Nephron (organoid): Measurements from ENCODE around the gene ROBO4.

Source experiments
- H3K27ac Mint-ChIP-seq, 3 experiments: 2 replicates each; pipeline ENCODE4 v1.8.0; 2020; ENCODE audit warnings: mixed read lengths in 3 of 3, mild to moderate bottlenecking in 2 of 3, moderate library complexity in 1 of 3
- H3K27me3 Mint-ChIP-seq: 2 replicates; pipeline ENCODE4 v1.8.0; 2021; ENCODE audit warnings: low read depth, mild to moderate bottlenecking, moderate library complexity, mixed read lengths
- H3K36me3 Mint-ChIP-seq: 2 replicates; pipeline ENCODE4 v1.8.0; 2020; ENCODE audit warnings: low read depth, mixed read lengths
- H3K4me1 Mint-ChIP-seq: 2 replicates; pipeline ENCODE4 v1.8.0; 2020; ENCODE audit warnings: mixed read lengths
- H3K4me3 Mint-ChIP-seq, 3 experiments: 2 replicates each; pipeline ENCODE4 v1.8.0; 2020; ENCODE audit warnings: mild to moderate bottlenecking in 3 of 3, mixed read lengths in 3 of 3, moderate library complexity in 2 of 3
- H3K9me3 Mint-ChIP-seq: 2 replicates; pipeline ENCODE4 v1.8.0; 2020; ENCODE audit warnings: mixed read lengths
- TF ChIP-seq, protein P1 (sequence below), 3 experiments: fragments of 200-600 bp; sonication (generic); IDR thresholded peaks; one replicate each; pipeline ENCODE4 v1.5.0; 2021; ENCODE audit warnings: antibody characterized with exemption in 3 of 3; ENCODE audit not compliant: unreplicated experiment in 3 of 3

Gene ROBO4

DNA sequence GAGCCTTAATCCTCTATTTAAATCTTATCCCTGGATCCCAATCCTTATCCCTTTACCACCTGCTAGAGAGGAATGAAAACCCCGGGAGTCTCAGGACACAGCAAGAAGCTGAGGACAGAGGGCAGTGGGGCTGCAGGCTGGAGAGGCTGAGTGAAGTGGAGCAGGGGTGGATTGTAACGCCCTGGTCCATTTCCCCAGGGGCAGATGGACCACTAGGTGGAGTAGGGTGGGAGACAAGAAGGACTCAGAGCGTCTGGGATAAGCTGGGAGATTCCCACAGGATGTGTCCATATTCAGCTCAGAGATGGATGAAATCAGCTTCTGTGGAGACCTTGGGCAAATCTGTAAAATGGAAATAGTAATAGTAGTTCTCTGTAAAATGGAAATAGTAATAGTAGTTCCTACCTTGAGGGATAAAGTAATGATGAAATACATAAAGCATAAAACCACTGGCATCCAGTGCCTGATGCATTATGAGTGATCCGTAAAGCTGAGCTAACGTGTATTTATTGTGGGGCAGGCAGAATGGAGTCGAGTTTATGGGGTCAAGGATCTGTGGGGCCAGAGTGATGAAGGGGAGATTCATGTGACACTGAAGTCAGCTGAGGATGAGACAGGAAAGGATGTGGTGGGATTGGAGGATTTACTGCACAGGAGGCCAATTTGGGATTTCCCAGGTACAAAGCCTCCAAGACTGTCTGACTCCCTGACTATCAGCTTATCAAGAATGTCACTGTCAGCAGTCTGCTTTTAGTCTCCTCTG lies 1.9 kb upstream of the ROBO4 start:
- Mint-ChIP-seq H3K9me3 (no peaks in the 10 kb centered on the region), H3K27ac (peak overlapping the region in 2 of 3 experiments; percentile 97 to 98), H3K4me1 (peaks cover 40% of the 10 kb centered on the region), H3K36me3 (no peaks in the 10 kb centered on the region), H3K4me3 (no peak overlapping the region), H3K27me3 (peaks cover 15% of the 10 kb centered on the region)
- TF ChIP-seq, protein P1, sequence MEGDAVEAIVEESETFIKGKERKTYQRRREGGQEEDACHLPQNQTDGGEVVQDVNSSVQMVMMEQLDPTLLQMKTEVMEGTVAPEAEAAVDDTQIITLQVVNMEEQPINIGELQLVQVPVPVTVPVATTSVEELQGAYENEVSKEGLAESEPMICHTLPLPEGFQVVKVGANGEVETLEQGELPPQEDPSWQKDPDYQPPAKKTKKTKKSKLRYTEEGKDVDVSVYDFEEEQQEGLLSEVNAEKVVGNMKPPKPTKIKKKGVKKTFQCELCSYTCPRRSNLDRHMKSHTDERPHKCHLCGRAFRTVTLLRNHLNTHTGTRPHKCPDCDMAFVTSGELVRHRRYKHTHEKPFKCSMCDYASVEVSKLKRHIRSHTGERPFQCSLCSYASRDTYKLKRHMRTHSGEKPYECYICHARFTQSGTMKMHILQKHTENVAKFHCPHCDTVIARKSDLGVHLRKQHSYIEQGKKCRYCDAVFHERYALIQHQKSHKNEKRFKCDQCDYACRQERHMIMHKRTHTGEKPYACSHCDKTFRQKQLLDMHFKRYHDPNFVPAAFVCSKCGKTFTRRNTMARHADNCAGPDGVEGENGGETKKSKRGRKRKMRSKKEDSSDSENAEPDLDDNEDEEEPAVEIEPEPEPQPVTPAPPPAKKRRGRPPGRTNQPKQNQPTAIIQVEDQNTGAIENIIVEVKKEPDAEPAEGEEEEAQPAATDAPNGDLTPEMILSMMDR (IDR thresholded peaks at IDR 0.05; ENCODE audit: unreplicated experiment in 3 of 3): no peak

DNA sequence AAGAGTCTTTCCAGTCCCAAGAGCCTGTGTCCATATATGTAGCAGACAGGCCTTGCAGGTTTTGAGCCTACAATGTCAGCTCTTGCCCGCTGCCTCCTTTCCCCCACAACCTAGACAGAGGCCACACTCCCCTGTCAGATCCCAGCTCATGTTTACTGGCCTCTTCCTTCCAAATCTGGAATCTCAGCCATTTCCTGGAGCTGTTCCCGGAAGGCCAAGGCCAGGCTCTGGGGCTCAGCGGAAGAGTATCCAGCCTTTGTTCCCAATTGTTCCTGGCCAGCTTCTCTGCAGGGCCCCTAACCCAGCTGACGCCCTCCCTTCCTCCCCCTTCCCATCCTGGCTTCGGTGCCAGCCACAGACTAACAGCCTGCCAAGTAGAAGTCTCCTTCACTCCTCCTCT lies 1.0 kb upstream of the ROBO4 start:
- no peaks in the 10 kb centered on the region for H3K9me3 Mint-ChIP-seq
- peaks cover 44% of the 10 kb centered on the region for H3K4me1 Mint-ChIP-seq
- peak overlapping the region in 2 of 3 experiments; percentile 13 to 29 for H3K4me3 Mint-ChIP-seq
- peaks cover 15% of the 10 kb centered on the region for H3K27me3 Mint-ChIP-seq
- H3K27ac Mint-ChIP-seq: peak overlapping the region; percentile 85 to 98 (median 97)
- no peaks in the 10 kb centered on the region for H3K36me3 Mint-ChIP-seq
- TF ChIP-seq, protein P1 (IDR thresholded peaks at IDR 0.05; ENCODE audit: unreplicated experiment in 3 of 3): no peak

DNA sequence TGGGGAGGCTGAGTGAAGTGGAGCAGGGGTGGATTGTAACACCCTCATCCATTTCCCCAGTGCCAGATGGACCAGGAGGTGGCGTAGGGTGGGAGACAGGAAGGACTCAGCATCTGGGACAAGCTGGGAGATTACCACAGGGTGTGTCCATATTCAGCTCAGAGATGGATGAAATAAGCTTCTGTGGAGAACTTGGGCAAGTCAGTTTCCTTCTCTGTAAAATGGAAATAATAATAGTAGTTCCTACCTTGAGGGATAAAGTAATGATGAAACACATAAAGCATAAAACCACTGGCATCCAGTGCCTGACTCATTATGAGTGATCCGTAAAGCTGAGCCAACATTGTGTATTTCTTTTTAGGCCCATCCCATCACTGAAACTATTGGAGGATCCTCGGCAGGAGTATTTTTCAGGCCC lies 607 bp upstream of the ROBO4 start:
- Mint-ChIP-seq H3K4me1 (peaks cover 46% of the 10 kb centered on the region), H3K27me3 (peaks cover 15% of the 10 kb centered on the region), H3K27ac (peak overlapping the region; percentile 85 to 98 (median 97)), H3K9me3 (no peaks in the 10 kb centered on the region), H3K36me3 (no peaks in the 10 kb centered on the region), H3K4me3 (peak overlapping the region in 1 of 3 experiments; percentile 16)
- TF ChIP-seq, protein P1 (IDR thresholded peaks at IDR 0.05; ENCODE audit: unreplicated experiment in 3 of 3): no peak

DNA sequence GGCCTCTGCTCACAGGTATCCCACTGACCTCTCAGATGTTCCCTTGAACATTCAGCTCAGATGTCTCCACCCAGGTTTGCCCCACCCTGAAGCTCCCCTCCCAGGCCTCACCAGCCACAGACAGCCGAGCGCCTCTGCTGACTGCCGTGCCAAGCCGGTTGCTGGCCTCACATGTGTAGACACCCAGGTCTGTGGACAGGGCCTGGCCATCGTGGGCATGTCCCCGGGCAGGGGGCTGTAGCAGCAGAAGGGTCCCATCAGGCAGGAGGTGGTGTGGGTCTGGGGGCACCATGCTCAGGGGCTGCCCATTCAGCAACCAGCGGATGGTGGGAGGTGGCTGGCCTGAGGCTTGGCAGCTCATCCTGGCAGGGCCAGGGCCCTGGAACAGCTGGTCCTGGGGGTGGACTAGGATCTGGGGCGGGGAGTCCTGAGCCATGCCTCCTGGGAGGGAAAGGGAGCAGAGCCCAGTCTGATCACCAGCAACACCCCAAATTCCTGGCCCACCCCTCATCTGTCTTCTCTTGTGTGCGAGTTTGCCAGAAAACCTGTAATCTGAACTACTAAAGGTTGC lies 759 bp downstream of the ROBO4 start:
- Mint-ChIP-seq H3K36me3 (no peaks in the 10 kb centered on the region), H3K4me3 (peak overlapping the region in 1 of 3 experiments; percentile 42), H3K27ac (peak overlapping the region in 2 of 3 experiments; percentile 97 to 98), H3K4me1 (peaks cover 60% of the 10 kb centered on the region), H3K27me3 (peaks cover 19% of the 10 kb centered on the region), H3K9me3 (no peaks in the 10 kb centered on the region)
- TF ChIP-seq, protein P1 (IDR thresholded peaks at IDR 0.05; ENCODE audit: unreplicated experiment in 3 of 3): no peak

DNA sequence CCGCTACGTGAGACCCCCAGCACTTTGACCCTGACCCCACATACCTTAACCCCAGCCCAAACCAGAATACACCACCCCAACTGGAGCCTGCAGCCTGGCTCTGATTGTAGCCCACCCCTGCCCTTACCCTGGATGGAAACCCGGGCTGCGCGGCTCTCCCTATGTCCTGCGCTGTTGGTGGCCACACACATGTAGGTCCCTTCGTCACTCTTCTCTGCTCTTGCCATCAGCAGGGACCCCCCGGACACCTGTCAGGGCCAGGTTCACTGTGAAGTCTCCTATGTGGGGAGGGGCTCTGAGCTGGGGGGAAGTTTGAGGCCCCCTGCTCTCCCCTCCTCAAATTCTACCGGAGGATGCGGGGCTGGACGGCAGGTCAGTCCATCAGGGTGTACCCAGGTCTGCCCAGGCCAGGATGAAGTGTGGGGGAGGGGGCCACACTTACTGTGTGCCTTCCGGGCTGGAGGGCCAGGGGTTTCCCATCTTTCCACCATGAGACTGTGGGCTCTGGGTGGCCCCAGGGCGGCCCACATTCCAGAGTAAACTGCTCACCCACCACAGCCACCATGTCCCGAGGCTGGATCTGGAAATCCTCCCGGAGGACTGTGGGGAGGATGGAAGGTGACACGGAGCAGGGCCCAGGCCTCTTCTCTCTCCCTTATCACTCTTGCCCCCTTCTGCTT lies 1.5 kb downstream of the ROBO4 start:
- Mint-ChIP-seq H3K27ac (peak overlapping the region in 1 of 3 experiments; percentile 98), H3K36me3 (no peaks in the 10 kb centered on the region), H3K27me3 (peaks cover 19% of the 10 kb centered on the region), H3K4me3 (no peak overlapping the region), H3K4me1 (peaks cover 67% of the 10 kb centered on the region), H3K9me3 (no peaks in the 10 kb centered on the region)
- TF ChIP-seq, protein P1 (IDR thresholded peaks at IDR 0.05; ENCODE audit: unreplicated experiment in 3 of 3): no peak
